ENCODE data around the gene HMCN1.

Gene HMCN1

GRCh38 chr1:185860859-185861258 lies 126.7 kb downstream of the HMCN1 start:
- no peak for DNase-seq (ENCODE audit: extremely low read depth, low read depth)
- no peak for TF ChIP-seq CTCF (IDR thresholded peaks at IDR 0.05; ENCODE audit: low read depth, low read length, missing control alignments)

GRCh38 chr1:185861630-185862029 lies 127.4 kb downstream of the HMCN1 start:
- no peak for DNase-seq (ENCODE audit: extremely low read depth, low read depth)
- TF ChIP-seq CTCF (IDR thresholded peaks at IDR 0.05; ENCODE audit: low read depth, low read length, missing control alignments) = no peak
- H3K4me3 ChIP-seq (replicated peaks; ENCODE audit: low read depth, low read length) = no peak overlapping the region

More at GRCh38 chr1:185860859-185861258, 126.7 kb downstream of the HMCN1 start:
- H3K4me3 ChIP-seq (replicated peaks; ENCODE audit: low read depth, low read length) = no peak overlapping the region

GRCh38 chr1:185862235-185862634 lies 128.0 kb downstream of the HMCN1 start:
- no peak overlapping the region for H3K4me3 ChIP-seq (replicated peaks; ENCODE audit: low read depth, low read length)
- no peak for TF ChIP-seq CTCF (IDR thresholded peaks at IDR 0.05; ENCODE audit: low read depth, low read length, missing control alignments)
- no peak for DNase-seq (ENCODE audit: extremely low read depth, low read depth)

GRCh38 chr1:185864331-185864730 lies 130.1 kb downstream of the HMCN1 start:
- no peak overlapping the region for H3K4me3 ChIP-seq (replicated peaks; ENCODE audit: low read depth, low read length)
- no peak for DNase-seq (ENCODE audit: extremely low read depth, low read depth)
- TF ChIP-seq CTCF (IDR thresholded peaks at IDR 0.05; ENCODE audit: low read depth, low read length, missing control alignments) = no peak

GRCh38 chr1:185864889-185865517 lies 130.8 kb downstream of the HMCN1 start:
- H3K4me3 ChIP-seq (replicated peaks; ENCODE audit: low read depth, low read length) = no peak overlapping the region
- DNase-seq (ENCODE audit: extremely low read depth, low read depth) = no peak
- TF ChIP-seq CTCF (IDR thresholded peaks at IDR 0.05; ENCODE audit: low read depth, low read length, missing control alignments) = no peak

- no peak overlapping the region for H3K4me3 ChIP-seq (replicated peaks; ENCODE audit: low read depth, low read length)
- no peak for DNase-seq (ENCODE audit: extremely low read depth, low read depth)
- no peak for TF ChIP-seq CTCF (IDR thresholded peaks at IDR 0.05; ENCODE audit: low read depth, low read length, missing control alignments)
These were observed 135.4 kb downstream of the HMCN1 start for GRCh38 chr1:185869590-185869989.

GRCh38 chr1:185871627-185872150 lies 137.5 kb downstream of the HMCN1 start:
- TF ChIP-seq CTCF (IDR thresholded peaks at IDR 0.05; ENCODE audit: low read depth, low read length, missing control alignments) = no peak
- no peak for DNase-seq (ENCODE audit: extremely low read depth, low read depth)
- H3K4me3 ChIP-seq (replicated peaks; ENCODE audit: low read depth, low read length) = no peak overlapping the region
